Measurements from ENCODE around the gene PNKD. TPM values are rescaled to one million over a fixed set of nuclear protein-coding genes. Genes with fewer than 3 reads are reported as not detected.

Gene PNKD
- 37.4 and 40.8 TPM in 2 replicates for total RNA-seq

GRCh38 chr2:218269900-218270720 lies at the start of gene PNKD, which contains the start of gene AAMP:
Gene PNKD, plus strand, starts transcription at chr2:218270519. Its CDS starts 17 bp downstream, at chr2:218270536.
Gene AAMP, minus strand, starts transcription at chr2:218270137. Its CDS starts 51 bp downstream, at chr2:218270086.

GRCh38 chr2:218260742-218261422 lies 9.4 kb upstream of the PNKD start, which contains the start of gene GPBAR1:
Gene GPBAR1, plus strand, starts transcription at chr2:218261015. Its CDS starts 1,710 bp downstream, at chr2:218262725.

GRCh38 chr2:218292048-218293014 lies 22.0 kb downstream of the PNKD start, which contains the start of gene TMBIM1:
Gene TMBIM1, minus strand, starts transcription at chr2:218292503. Its CDS starts 10,362 bp downstream, at chr2:218282141.

GRCh38 chr2:218381916-218382366 lies 111.6 kb downstream of the PNKD start, which contains the start of gene SLC11A1:
Gene SLC11A1, plus strand, starts transcription at chr2:218382273. Its CDS starts 96 bp downstream, at chr2:218382369.

Other genes starting within 250 kb of the PNKD start
- not detected in 2 replicates for gene RUFY4, start 201.3 kb upstream of the PNKD start, total RNA-seq
- not detected in 2 replicates for gene CXCR2, start 144.5 kb upstream of the PNKD start, total RNA-seq
- not detected in 2 replicates for gene CXCR1, start 103.6 kb upstream of the PNKD start, total RNA-seq
- 177 and 192 TPM in 2 replicates for gene ARPC2, start 53.3 kb upstream of the PNKD start, total RNA-seq
- gene GPBAR1, start 9.5 kb upstream of the PNKD start, total RNA-seq = 0.50 and 2.1 TPM in 2 replicates
- 126 and 132 TPM in 2 replicates for gene AAMP, start 382 bp upstream of the PNKD start, total RNA-seq
- 80.8 and 96.0 TPM in 2 replicates for gene TMBIM1, start 22.0 kb downstream of the PNKD start, total RNA-seq
- gene CATIP, start 86.3 kb downstream of the PNKD start, total RNA-seq = not detected in 2 replicates
- not detected in 2 replicates for gene SLC11A1, start 111.8 kb downstream of the PNKD start, total RNA-seq
- gene CTDSP1, start 129.3 kb downstream of the PNKD start, total RNA-seq = 64.1 and 77.1 TPM in 2 replicates
- not detected in 2 replicates for gene VIL1, start 148.6 kb downstream of the PNKD start, total RNA-seq